Measurements from ENCODE around the gene CAMK1D. TPM values are rescaled to one million over a fixed set of nuclear protein-coding genes. Genes with fewer than 3 reads are reported as not detected.

CAMK1D gene
- total and polyA plus RNA-seq, 10 of the 15 experiments (the other 5 are each of a cell fraction or from before 2014, with no cell fraction given) = 2.1 to 35.5 (median 14.7) TPM

- no peak for TF ChIP-seq HDAC2 (IDR thresholded peaks at IDR 0.05)
- no peak for TF ChIP-seq ZNF274 (IDR thresholded peaks at IDR 0.05; ENCODE audit: insufficient read depth, insufficient read length)
- TF ChIP-seq ZNF217 (IDR thresholded peaks at IDR 0.05) = no peak
- TF ChIP-seq EGR1 (IDR thresholded peaks at IDR 0.05; ENCODE audit: borderline replicate concordance in 1 of 2, low read depth in 2 of 2, low read length in 2 of 2) = no peak
- no peak for TF ChIP-seq MEF2B (IDR thresholded peaks at IDR 0.05; ENCODE audit: partially characterized antibody, poor library complexity, severe bottlenecking)
- no peak for TF ChIP-seq SMARCA5 (IDR thresholded peaks at IDR 0.05)
- TF ChIP-seq FOXM1 (IDR thresholded peaks at IDR 0.05; ENCODE audit: low read depth, low read length) = no peak
- no peak for DNase-seq (ENCODE audit: low read depth, low spot score)
- CTCF ChIA-PET = no interaction called here
- no peak for ATAC-seq
- Histone ChIP-seq H3K79me2 (ENCODE audit: control insufficient read depth, insufficient read depth, low read length) (no peaks in the 10 kb centered on the region; the same call in 1 of the 2 replicates), H3K4me1 (ENCODE audit: control insufficient read depth, insufficient read depth, low read length) (peaks cover 2% of the 10 kb centered on the region; the same call in 1 of the 2 replicates), H3K9ac (ENCODE audit: control insufficient read depth, insufficient read depth, low read length) (no peak overlapping the region), H3K9me3 (replicated peaks; ENCODE audit: control insufficient read depth, insufficient read depth, low read length) (no peaks in the 10 kb centered on the region), H3K27me3 (replicated peaks in 1 of 2; ENCODE audit: control insufficient read depth in 2 of 2, insufficient read depth in 2 of 2, low read length in 1 of 2) (no peaks in the 10 kb centered on the region), H3K36me3 (ENCODE audit: control insufficient read depth in 2 of 2, insufficient read depth in 2 of 2, low read length in 1 of 2) (no peaks in the 10 kb centered on the region), H4K20me1 (ENCODE audit: control insufficient read depth, insufficient read depth) (no peaks in the 10 kb centered on the region), H3K4me2 (ENCODE audit: control insufficient read depth, insufficient read depth) (no peak overlapping the region), H3K4me3 (no peak overlapping the region), H3K27ac (ENCODE audit: control insufficient read depth, insufficient read depth) (no peak overlapping the region), H2AFZ (ENCODE audit: control insufficient read depth, low read depth, low read length) (no peak overlapping the region)
- SMC1A ChIA-PET (ENCODE audit: uncharacterized antibody, unreplicated experiment) = interaction anchor here (0.6 to 1.2 kb wide), 3 partner anchors 10 to 180 kb away, joined by 3 read pairs; no protein-coding TSS in a partner anchor
- no peak for FAIRE-seq
- no TSS peak for BruUV-seq (replicated peaks)
- RAD21 ChIA-PET (ENCODE audit: unreplicated experiment) = interaction anchor here (0.9 kb wide), 1 partner anchor 262 kb away, joined by 4 read pairs; no protein-coding TSS in a partner anchor
- in situ Hi-C loops (cut with MboI) (no loop called here), intact Hi-C loops (cut with micrococcal nuclease; ENCODE audit: unreplicated experiment) (no loop called here)
- WGBS (ENCODE audit: insufficient coverage, insufficient replicate concordance, low lambda C conversion rate, missing lambda C conversion rate) = 67% methylated on average over 8 of the region's 8 CpGs
- POLR2A ChIA-PET = no interaction called here
These were observed 45.1 kb downstream of the CAMK1D start for GRCh38 chr10:12394241-12395033.

- H3K79me2 ChIP-seq (ENCODE audit: control insufficient read depth, insufficient read depth, low read length) = no peaks in the 10 kb centered on the region; the same call in 1 of the 2 replicates
- H3K4me3 ChIP-seq = no peak overlapping the region
- DNase-seq (ENCODE audit: low read depth, low spot score) = no peak
- ChIA-PET CTCF (interaction anchor here (0.6 kb wide), 1 partner anchor 26 kb away, joined by 4 read pairs; no protein-coding TSS in a partner anchor), POLR2A (no interaction called here), RAD21 (ENCODE audit: unreplicated experiment) (no interaction called here), SMC1A (ENCODE audit: uncharacterized antibody, unreplicated experiment) (interaction anchor here (1.3 to 1.8 kb wide), 2 partner anchors 9 to 182 kb away, joined by 5 read pairs; no protein-coding TSS in a partner anchor)
- H3K9me3 ChIP-seq (replicated peaks; ENCODE audit: control insufficient read depth, insufficient read depth, low read length) = no peaks in the 10 kb centered on the region
- H3K27ac ChIP-seq (ENCODE audit: control insufficient read depth, insufficient read depth) = no peak overlapping the region
- no peak for ATAC-seq
- no peak overlapping the region for H2AFZ ChIP-seq (ENCODE audit: control insufficient read depth, low read depth, low read length)
- no peaks in the 10 kb centered on the region for H4K20me1 ChIP-seq (ENCODE audit: control insufficient read depth, insufficient read depth)
- H3K4me2 ChIP-seq (ENCODE audit: control insufficient read depth, insufficient read depth) = no peak overlapping the region
- no TSS peak for BruUV-seq (replicated peaks)
- H3K27me3 ChIP-seq (replicated peaks in 1 of 2; ENCODE audit: control insufficient read depth in 2 of 2, insufficient read depth in 2 of 2, low read length in 1 of 2) = no peaks in the 10 kb centered on the region
- no peaks in the 10 kb centered on the region for H3K4me1 ChIP-seq (ENCODE audit: control insufficient read depth, insufficient read depth, low read length)
- FAIRE-seq = no peak
- intact Hi-C loops (cut with micrococcal nuclease; ENCODE audit: unreplicated experiment) (no loop called here), in situ Hi-C loops (cut with MboI) (no loop called here)
- no peak overlapping the region for H3K9ac ChIP-seq (ENCODE audit: control insufficient read depth, insufficient read depth, low read length)
- WGBS (ENCODE audit: insufficient coverage, insufficient replicate concordance, low lambda C conversion rate, missing lambda C conversion rate) = 86% methylated on average over 9 of the region's 9 CpGs
- H3K36me3 ChIP-seq (ENCODE audit: control insufficient read depth in 2 of 2, insufficient read depth in 2 of 2, low read length in 1 of 2) = no peaks in the 10 kb centered on the region
- TF ChIP-seq EZH2 (IDR thresholded peaks at IDR 0.05; ENCODE audit: borderline replicate concordance, control insufficient read depth, low read depth, low read length) (no peak), SMAD5 (IDR thresholded peaks at IDR 0.05; ENCODE audit: low read depth) (no peak), RB1 (IDR thresholded peaks at IDR 0.05; ENCODE audit: borderline replicate concordance) (no peak), EP300 (IDR thresholded peaks at IDR 0.05; ENCODE audit: borderline replicate concordance in 1 of 2, control insufficient read depth in 1 of 2, low read depth in 2 of 2, low read length in 2 of 2) (no peak), SMARCA5 (IDR thresholded peaks at IDR 0.05) (no peak)
These were observed 46.7 kb downstream of the CAMK1D start for GRCh38 chr10:12396093-12396492.

Data from GM12878 (cell line).